Colonic mucosa (tissue), 4 donors: ENCODE results near the gene ADSS2. TPM values are rescaled to one million over a fixed set of nuclear protein-coding genes. Genes with fewer than 3 reads are reported as not detected.

Experiments used
- DNase-seq: peaks from one replicate; pipeline ENCODE4 v3.0.0-alpha.2; 2020
- H3K27ac ChIP-seq: fragments of 200-600 bp; one replicate; pipeline ENCODE4 v1.8.0; 2021
- H3K27me3 ChIP-seq: fragments of 200-600 bp; one replicate; pipeline ENCODE4 v1.8.0; 2021
- H3K36me3 ChIP-seq: fragments of 200-600 bp; one replicate; pipeline ENCODE4 v1.8.0; 2021
- H3K4me1 ChIP-seq: fragments of 200-600 bp; one replicate; pipeline ENCODE4 v1.8.0; 2021; ENCODE audit warnings: mild to moderate bottlenecking
- H3K4me3 ChIP-seq: fragments of 200-600 bp; one replicate; pipeline ENCODE4 v1.8.0; 2021
- H3K9ac ChIP-seq, 2 donors: one replicate each; pipeline ENCODE4 v1.7.0; 2013; ENCODE audit warnings: control low read depth in 2 of 2, low read depth in 2 of 2, low read length in 2 of 2
- H3K9me3 ChIP-seq: fragments of 200-600 bp; one replicate; pipeline ENCODE4 v1.8.0; 2021
- CTCF ChIP-seq: fragments of 200-600 bp; IDR thresholded peaks from one replicate; pipeline ENCODE4 v1.8.0; 2022; ENCODE audit warnings: antibody characterized with exemption, mild to moderate bottlenecking
- intact Hi-C: fragments of 100-400 bp; cut with DNase I; formaldehyde crosslinking; loops from one replicate; pipeline ENCODE4 v1.14.1; 2022
- total RNA-seq, 2 donors: library from RNA; stranded (reverse); fragmentation: NEBNext Ultra II Directional in 1 of 2; extraction: Animal tissue kit (Norgen Biotek cat#: 25700) in 1 of 2; gene quantifications; one replicate each; pipeline ENCODE4 v1.2.1, GENCODE V29; 2021
- donor health status: healthy.
- donor health status: DM: no; HTN: no; CAD: no.
- donor health status: DM: no; HTN: no; CAD: no.

ADSS2 gene
- total RNA-seq, 2 donors from 2014 or later: 40.8 to 48.6 TPM

- DNase-seq: no peak
- Histone ChIP-seq H3K9me3 (no peaks in the 10 kb centered on the region), H3K9ac (no peak overlapping the region), H3K4me1 (peaks cover 10% of the 10 kb centered on the region), H3K36me3 (no peaks in the 10 kb centered on the region), H3K4me3 (no peak overlapping the region), H3K27me3 (no peaks in the 10 kb centered on the region), H3K27ac (no peak overlapping the region)
- TF ChIP-seq CTCF: no peak
- intact Hi-C loops: no loop called here
Observed at GRCh38 chr1:244444854-244445253, 6.9 kb downstream of the ADSS2 start.

GRCh38 chr1:244442850-244443249 is 8.9 kb downstream of the ADSS2 start:
- no peaks in the 10 kb centered on the region for H3K27me3 ChIP-seq
- no peak for TF ChIP-seq CTCF
- intact Hi-C loops: no loop called here

GRCh38 chr1:244439391-244440032 is 12.2 kb downstream of the ADSS2 start:
- intact Hi-C loops: no loop called here
- no peaks in the 10 kb centered on the region for H3K4me1 ChIP-seq
- no peak overlapping the region for H3K4me3 ChIP-seq
- TF ChIP-seq CTCF: no peak
- DNase-seq: peak; percentile 64
- no peaks in the 10 kb centered on the region for H3K27me3 ChIP-seq
- H3K9me3 ChIP-seq: no peaks in the 10 kb centered on the region
- H3K27ac ChIP-seq: no peak overlapping the region
- H3K9ac ChIP-seq: no peak overlapping the region
- H3K36me3 ChIP-seq: no peaks in the 10 kb centered on the region

More at GRCh38 chr1:244442850-244443249, 8.9 kb downstream of the ADSS2 start:
- DNase-seq: no peak
- H3K27ac ChIP-seq: no peak overlapping the region
- H3K36me3 ChIP-seq: no peaks in the 10 kb centered on the region
- no peak overlapping the region for H3K4me3 ChIP-seq
- H3K4me1 ChIP-seq: no peaks in the 10 kb centered on the region
- no peaks in the 10 kb centered on the region for H3K9me3 ChIP-seq
- no peak overlapping the region for H3K9ac ChIP-seq

GRCh38 chr1:244437086-244437468 is 14.6 kb downstream of the ADSS2 start:
- no peaks in the 10 kb centered on the region for H3K27me3 ChIP-seq
- H3K4me3 ChIP-seq: no peak overlapping the region
- TF ChIP-seq CTCF: no peak
- intact Hi-C loops: no loop called here
- no peaks in the 10 kb centered on the region for H3K4me1 ChIP-seq
- no peak for DNase-seq
- no peaks in the 10 kb centered on the region for H3K9me3 ChIP-seq
- H3K9ac ChIP-seq: no peak overlapping the region
- no peak overlapping the region for H3K27ac ChIP-seq
- no peaks in the 10 kb centered on the region for H3K36me3 ChIP-seq

GRCh38 chr1:244436336-244437085 is 15.2 kb downstream of the ADSS2 start:
- H3K9me3 ChIP-seq: no peaks in the 10 kb centered on the region
- no peaks in the 10 kb centered on the region for H3K27me3 ChIP-seq
- DNase-seq: no peak
- no peak overlapping the region for H3K9ac ChIP-seq
- H3K36me3 ChIP-seq: no peaks in the 10 kb centered on the region
- H3K4me1 ChIP-seq: no peaks in the 10 kb centered on the region
- intact Hi-C loops: no loop called here
- no peak for TF ChIP-seq CTCF
- no peak overlapping the region for H3K27ac ChIP-seq
- no peak overlapping the region for H3K4me3 ChIP-seq
